ENCODE measurements around the gene LYG2.
"Not testable (repeated sequence)": the region's sequence is repeated elsewhere in the genome, so short reads cannot be mapped to it uniquely, and the experiment has no call there.

LYG2 gene, protein sequence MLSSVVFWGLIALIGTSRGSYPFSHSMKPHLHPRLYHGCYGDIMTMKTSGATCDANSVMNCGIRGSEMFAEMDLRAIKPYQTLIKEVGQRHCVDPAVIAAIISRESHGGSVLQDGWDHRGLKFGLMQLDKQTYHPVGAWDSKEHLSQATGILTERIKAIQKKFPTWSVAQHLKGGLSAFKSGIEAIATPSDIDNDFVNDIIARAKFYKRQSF

DNA sequence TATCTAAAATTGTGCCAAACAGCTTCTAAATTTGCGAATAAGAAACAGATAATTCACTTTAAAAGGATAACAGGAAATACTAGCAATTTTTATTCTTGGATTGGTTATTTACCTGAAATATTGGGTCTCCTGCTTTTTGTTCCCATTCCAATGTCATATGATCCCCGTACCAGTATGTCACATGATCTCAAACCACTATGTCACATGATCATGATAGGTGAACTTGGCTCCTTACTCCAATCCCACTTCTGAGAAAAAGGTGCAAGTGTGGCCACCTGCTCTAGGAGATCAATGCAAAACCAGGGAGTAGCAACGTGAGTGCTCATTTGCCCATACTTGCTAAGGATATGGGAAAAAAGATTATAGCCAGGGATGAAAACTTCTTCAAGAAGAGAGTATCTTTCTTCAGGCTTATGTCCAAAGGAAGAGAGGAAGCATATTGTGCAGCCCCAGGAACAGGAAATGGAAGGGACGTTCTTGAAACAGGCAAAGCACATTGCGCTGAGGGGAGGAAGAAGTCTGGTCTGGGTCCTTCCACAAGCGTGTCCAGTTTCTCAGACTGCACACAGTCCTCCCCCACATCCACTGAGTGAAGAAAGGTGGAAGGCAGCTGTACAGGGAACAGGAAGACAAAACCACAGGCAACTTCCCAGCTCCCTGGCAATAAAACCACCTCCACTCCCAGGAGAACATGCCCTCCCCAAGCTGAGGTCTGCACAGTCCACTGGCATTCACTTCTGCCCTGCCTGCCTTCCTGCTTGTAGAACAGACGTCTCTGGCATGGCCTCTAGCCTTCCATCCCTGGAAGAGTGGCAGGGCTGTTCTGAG, at the start of gene LYG2:
Gene LYG2, minus strand, starts transcription at position 176 of the 828 bp plus-strand sequence. CDS start 1,406 bp downstream, outside the sequence.
- DNase-seq, result no peak

DNA sequence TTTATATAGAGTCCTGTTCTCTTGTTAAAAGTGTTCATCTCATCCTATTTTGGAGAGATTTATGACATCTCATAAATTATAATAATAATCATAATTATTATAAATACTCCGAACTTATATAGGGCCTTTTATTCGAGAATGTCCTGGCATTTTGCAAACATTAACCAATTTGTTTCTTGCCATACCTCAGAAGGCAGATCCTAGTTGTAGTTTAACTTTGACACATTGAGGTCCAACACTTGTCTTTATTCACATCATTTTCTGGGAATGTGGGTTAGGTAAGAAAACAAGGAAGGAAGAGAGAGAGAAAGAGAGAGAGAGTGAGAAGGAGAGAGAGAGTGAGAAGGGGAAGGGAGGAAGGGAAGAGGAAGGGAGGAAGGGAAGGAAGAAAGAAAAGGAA, 45.6 kb upstream of the LYG2 start, which contains the start of gene LYG1:
Gene LYG1, minus strand, starts transcription at position 101 of the 400 bp plus-strand sequence. CDS start 5,527 bp downstream, outside the sequence.
- not testable (repeated sequence) for DNase-seq

DNA sequence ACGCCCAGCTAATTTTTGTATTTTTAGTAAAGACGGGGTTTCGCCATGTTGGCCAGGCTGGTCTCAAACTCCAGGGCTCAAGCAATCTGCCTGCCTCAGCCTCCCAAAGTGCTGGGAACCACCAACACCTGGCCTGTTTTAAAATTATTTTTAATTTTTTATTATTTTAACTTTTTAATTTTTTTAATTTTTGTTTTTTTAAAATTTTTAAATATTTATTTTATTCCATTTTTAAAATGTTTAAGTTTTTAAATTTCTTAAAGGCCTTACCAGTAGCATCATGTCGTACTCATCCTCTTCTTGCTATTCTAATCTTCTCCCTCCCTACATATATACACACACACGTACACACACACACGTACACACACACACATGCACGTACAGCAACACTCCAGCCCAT, 44.1 kb upstream of the LYG2 start:
- DNase-seq, result no peak

DNA sequence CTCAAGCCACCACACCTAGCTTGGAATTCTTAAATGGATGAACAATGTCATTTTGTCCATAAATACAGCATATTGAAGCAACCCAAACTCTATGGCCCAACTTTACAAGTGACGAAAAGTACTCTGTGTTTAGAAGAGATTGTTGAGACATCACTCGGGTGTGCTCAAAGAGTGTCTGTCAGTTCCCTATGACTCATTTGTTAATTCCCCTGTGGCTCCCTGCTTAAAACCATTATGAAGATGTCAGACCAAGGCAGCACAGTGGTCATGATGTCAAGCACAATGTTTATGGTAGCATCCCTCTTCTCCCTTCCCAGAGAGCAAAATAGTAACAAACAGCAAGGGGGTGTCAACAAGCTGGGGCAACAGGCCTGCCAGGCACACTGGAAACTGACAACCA, 42.5 kb upstream of the LYG2 start:
- DNase-seq, result no peak

DNA sequence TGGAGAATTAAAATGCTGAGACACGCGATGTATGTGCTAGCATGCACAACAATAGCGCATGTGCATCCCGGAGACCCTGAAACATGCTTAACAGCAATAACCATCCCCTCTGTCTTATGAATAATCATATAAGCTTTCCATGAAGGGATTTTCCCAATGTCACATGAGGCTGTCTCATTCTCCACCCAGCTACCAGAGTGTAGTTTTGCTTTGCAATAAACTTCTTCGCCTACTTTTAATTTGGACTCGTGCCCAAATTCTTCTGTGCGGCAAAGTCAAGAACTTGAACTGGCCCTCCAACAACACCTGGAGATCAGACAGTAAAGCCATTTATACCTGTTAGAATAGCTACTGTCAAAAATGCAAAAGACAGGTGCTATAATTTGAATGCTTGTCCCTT, 30.1 kb upstream of the LYG2 start:
- no peak for DNase-seq

DNA sequence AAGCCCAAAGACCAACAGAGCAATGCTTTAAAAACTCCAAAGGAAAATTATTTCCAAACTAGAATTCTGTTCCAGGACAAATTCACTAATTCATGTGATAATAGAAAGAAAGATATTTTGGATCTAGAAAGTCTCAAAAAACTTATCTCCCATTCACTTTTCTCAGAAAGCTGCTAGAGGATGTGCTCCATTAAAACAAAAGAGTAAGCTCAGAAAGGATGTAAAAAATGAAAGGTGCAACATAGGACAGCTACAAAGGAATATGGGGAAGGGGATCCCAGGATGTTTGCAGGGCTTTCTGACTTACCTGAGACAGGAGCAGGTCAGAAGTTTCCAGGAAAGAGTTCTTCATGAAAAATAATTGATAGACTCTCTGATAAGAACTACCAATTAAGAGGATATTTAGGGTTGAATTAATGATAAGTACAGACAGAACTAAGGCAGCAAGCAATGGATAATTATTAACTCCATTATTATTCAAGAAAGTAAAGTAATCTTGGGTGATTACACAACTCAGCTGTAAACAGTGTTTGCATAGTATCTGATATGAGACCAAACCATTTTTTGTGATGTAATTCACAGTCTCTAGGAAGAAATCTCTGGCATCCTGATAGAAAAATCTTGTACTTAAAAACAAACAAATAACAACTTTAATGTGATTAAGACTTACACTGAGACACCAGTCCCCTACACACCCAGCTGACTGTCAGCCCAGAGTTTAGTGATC, 24.7 kb upstream of the LYG2 start:
- no peak for DNase-seq

DNA sequence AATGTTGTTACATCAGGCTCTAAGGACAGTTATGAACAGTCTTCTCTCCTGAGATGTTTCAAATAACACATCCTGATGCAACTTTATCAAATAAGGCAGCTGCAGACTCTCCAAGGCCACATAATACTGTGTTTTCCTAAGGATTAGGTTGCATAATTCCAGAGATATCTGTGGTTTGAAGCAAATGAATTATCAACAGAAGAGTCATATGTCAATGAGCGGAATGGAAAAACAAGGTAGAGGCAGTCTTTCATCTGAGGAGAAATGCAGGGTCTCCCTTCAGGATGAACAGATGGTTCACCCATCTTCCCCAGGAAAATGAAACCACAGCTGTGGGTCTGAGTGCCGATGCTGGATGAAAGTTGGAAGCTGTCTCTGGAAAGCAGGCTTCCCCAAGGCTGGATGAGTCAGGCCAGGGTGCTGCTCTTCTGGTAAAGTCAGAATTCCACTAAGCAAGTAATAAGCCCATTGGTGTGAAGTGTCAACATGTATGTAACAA, 23.4 kb upstream of the LYG2 start:
- DNase-seq, result no peak

DNA sequence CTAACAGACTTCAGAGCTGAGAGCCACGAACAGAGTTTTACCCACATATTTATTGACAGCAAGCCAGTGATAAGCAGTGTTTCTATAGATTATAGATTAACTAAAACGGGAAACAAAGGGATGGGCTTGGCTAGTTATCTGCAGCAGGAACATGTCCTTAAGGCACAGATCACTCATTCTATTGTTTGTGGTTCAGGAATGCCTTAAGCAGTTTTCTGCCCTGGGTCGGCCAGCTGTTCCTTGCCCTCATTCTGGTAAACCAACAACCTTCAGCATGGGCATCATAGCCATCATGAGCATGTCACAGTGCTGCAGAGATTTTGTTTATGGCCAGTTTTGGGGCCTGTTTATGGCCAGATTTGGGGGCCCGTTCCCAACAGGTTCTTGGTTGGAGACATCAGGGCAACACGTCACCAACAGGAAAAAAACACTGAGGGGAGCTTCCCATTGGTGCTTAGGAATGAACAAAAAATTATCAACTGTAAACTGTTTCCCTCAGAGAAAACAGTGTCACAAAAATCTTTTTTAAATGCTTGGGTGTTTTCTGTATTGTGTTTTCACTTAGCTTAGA, 22.8 kb upstream of the LYG2 start:
- not testable (repeated sequence) for DNase-seq

DNA sequence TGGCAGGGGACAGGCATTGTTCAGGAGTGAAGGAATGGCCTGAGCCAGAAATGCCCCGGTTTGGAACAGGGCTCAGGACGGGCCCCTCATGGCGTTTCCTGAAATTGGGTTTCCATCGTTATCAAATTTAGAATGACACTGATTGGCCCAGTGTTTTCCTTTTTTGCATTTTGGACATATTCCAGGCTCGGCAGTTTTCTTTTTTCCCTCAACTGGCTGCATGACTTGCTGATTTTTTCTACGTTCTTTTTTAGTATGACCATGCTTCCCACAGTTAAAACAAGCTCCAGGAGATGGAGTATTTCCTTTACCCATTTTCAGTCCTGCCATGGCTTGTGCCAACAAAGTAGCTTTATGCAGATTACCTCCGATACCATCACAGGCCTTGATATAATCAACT, 20.4 kb upstream of the LYG2 start:
- DNase-seq, result no peak

DNA sequence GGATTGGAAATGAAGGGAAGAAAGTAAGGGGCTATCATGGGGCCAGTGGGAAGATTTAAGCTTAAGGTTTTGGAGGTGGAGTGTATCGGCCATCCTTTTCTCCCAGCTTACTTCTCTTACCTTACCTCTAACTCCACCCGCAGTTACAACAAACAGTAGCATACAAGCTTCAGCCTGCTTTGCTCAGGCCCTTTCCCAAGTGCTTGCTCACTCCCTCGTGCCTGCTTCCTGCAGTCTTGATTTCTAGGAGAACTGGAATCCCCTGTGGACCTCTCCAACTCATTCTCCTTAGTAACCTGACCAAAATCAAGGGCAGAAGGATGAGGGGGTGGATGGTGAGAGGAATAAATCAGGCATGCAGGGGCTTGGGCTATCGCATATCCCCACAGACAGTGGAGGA, 5.8 kb upstream of the LYG2 start:
- DNase-seq, result no peak

DNA sequence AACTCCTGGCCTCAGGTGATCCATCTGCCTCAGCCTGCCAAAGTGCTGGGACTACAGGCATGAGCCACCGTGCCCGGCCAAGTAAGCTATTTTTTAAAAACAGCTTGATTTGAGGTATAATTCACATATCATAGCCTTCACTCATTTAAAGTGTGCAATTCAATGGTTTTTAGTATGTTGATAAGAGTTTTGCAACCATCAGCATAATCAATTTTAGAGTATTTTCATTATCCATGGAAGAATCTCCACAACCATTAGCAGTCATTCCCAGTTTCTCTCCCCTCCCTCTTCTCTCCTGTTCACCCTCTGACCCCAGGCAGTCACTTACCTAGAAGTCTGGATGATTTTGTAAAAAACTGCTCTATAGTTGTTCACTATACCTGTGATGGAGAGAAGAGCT, 4.7 kb upstream of the LYG2 start:
- DNase-seq, result no peak

DNA sequence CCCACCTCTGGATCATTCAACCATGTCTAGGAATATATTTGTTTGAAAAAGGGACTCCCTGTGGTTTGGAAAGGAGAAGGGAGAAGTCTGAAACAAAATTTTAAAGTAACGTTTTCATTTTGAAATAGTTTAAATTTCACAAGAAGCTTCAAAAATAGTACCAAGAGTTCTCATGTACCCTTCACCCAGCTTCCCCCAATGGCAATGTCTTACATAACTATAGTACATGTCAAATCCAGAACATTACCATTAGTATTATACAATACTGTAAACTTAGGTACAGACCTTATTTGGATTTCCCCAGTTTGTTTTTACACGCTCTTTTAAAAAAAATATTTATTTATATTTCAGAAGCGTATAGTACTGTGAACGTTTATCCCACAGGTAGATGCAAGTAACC, 4.0 kb upstream of the LYG2 start:
- DNase-seq, result no peak

DNA sequence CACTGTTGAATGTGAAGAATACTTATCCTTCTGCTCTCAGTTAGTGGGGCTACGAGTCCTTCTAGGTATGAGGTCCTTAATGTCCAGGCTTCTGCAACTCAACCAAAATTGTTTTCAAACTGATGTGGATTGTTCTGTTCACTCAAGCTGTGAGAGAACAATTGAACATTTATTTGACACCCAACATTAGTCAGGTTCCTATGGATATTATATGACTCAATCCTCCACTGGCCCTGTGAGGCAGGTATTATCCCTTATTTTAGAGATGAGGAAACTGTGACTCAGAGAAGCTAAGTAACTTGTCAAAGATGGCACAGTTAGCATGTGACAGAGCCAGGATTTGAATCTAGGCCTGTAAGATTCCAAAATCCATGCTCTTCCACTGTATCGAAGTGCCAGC, 1.2 kb upstream of the LYG2 start:
- no peak for DNase-seq

DNA sequence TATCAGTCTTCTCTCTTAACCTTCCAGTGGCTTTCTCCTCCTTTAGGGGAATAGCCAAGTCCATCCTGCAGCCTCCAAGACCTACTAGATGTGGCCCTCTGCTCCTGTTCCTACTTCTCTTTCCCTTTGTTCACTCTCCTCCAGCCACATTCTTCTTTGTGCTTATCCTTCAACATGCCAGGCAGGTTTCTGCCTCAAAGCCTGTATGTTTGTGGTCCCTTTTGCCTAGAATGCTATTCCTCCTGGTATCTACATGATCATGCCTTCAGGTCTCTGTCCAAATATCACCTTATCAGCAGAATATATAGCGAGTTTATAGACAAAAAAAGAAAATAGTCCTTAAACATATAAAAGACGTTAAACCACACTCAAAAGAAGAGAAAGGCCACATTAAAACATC, 5.5 kb downstream of the LYG2 start:
- no peak for DNase-seq

DNA sequence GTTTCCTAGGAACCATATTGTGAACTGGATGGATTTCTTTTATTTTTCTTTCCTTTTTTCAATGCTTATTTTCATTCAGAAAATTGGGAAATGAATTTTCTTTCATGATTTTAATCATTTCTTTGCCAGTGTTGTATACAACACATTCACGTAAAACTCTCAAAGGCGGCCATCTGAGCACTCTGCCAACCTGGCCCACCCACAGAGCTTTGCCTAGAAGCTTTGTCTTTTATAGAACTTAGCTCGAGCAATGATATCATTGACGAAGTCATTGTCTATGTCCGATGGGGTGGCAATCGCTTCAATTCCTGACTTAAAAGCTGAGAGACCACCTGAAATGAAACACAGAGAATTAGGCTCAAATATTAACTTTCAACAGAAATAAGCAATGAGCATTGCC, 13.3 kb downstream of the LYG2 start:
- DNase-seq, result no peak

DNA sequence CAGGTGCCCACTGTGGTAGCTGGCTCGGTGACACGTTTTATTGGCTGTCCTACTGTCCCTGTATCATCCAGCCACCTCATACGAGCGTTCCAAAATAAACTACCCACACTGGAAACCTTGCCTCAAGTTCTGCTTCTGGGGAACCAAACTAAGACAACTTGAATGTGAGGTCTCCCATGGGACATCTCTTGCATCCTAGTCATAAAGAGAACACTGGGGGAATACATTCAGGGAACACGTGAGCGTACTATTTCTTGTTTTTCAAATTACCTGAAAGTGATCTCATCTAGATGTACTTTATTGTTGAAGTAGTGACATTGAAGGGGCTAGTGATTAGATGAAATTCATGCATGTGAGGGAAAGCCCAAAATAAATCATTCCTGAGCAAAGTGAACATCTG, 15.0 kb downstream of the LYG2 start:
- no peak for DNase-seq

DNA sequence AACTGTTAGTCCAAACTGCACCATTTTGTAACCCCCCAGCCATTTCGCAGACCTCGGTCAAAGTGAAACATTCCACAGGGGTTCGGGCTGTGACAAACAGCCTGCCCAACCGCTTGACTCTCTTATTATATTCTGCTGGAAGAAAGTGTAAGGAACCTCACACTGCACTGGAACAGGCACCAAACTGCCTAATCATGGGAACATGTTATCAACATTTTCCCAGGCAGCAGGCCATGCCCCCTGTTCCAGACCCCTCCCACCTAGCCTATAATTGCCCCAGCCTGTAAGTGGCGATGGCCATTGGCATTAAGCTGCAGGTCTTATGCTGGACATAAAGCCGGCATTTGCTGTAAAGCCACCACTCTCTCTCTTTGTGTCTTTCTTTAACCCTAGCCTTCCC, 16.9 kb downstream of the LYG2 start:
- no peak for DNase-seq

DNA sequence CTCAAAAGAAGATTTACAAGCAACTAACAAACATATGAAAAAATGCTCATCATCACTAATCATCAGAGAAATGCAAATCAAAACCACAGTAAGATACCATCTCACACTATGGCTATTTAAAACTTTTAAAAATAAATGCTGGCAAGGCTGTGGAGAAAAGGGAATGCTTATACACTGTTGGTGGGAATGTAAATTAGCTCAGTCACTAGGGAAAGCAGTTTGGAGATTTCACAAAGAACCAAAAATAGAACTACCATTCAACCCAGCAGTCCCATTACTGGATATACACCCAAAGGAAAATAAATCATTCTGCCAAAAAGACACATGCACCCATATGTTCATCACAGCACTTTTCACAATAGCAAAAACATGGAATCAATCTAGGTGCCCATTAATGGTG, 22.3 kb downstream of the LYG2 start:
- not testable (repeated sequence) for DNase-seq

DNA sequence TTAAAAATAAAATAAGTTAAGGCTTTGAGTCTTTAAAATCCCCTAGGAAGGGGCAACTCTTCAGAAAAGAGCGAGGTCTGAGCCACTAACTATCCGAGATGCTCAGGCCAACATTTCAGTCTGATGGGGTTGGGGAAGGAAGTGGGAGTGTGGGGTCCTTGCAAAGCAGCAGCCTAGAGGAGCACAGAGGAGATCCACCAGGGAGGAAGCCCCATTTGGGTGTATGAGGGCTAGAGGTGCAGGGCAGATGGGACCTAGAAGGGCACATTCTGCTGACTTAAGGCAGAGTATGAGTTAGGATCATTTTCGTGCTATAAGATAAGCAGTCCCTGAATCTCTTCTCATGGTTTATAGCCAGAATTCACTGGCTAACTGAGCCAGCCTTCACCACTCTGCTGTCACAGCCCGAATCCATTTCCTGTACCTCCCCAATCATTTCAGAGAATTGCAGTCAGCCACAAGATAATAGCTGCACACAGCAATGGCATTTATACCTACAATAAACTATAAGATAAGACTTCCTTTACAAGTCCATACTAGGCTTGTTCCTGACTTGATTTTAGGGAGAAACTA, 37.5 kb downstream of the LYG2 start:
- no peak for DNase-seq

DNA sequence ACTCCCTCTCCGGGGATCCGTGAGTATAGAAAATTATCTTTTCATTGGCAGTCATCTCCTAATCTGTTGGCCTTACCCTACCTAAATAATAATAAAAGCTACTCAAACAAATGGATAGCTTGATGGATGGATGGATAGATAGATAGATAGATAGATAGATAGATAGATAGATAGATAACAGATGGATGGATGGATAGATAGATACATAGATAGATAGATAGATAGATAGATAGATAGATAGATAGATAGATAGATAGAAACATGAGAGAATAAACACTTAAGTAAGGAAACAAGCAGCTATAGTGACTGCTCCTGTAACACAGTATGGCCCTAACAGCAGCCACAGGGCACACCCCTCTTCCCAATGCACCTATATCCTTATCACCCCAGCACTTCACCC, 39.4 kb downstream of the LYG2 start:
- no peak for DNase-seq

DNA sequence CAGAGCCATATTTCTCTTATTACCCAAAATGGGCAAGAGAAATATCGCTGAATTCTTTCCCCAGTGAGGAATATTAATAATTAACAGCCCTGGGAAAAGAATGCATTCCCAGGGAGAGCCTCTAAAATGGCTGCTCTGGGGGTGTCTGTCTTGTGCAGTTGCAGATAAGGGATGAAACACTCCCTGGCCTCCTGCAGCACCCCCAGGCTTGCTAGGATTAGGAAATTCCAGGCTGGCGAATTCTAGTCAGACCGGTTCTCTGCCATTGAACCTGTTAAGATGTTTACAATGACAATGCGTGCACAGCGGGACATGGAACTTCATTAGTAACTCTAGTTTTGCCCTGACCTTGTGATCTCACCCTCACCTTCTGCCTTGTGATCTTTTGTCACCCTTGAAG, 50.0 kb downstream of the LYG2 start:
- no peak for DNase-seq

DNA sequence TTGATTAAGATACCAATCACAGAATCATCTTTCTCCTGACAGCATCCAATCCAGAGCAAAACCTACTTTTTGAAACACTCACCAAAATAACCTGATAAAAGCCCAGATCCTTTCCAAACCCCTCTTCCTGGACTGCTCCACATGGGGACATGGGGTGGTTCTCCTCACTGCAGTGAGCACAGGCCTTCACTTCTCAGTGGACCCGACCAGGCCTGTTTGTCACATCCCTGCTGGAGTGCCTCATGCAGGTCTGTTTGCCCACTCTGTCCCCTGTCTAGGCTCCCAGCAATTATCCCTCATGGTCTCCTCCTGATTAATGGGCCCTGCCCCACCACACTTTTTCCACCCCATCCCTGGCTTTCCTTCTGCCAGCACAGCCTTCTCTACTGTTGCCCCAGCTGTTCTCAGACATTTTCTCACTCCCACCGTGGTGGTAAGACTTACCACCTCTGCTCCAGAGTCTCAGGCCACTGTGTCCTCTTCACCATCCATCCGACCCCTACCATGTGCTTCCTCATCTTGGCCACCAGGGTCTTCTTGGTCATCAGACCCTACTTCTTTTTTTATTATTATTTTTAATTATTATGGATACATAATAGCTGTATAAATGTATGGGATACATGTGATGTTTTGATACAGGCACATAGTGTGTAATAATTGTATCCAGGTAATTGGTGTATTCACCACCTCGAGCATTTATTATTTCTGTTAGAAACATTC, 53.3 kb downstream of the LYG2 start:
- DNase-seq, result no peak
